Inflammatory macrophage treated with lipopolysaccharide for 4 hours (primary cell): ENCODE results near the gene SIGLEC6.
"Not testable (repeated sequence)": the region's sequence is repeated elsewhere in the genome, so short reads cannot be mapped to it uniquely, and the experiment has no call there.

Source experiments
- DNase-seq: peaks from one replicate; pipeline ENCODE4 v3.0.0-alpha.2; 2020

The SIGLEC6 gene

GRCh38 chr19:51508059-51508733 is 23.3 kb downstream of the SIGLEC6 start:
- peak; percentile 6 for DNase-seq

GRCh38 chr19:51507640-51508058 is 23.8 kb downstream of the SIGLEC6 start:
- peak; percentile 73 for DNase-seq

GRCh38 chr19:51507192-51507591 is 24.3 kb downstream of the SIGLEC6 start:
- peak; percentile 80 for DNase-seq

GRCh38 chr19:51505904-51506303 is 25.6 kb downstream of the SIGLEC6 start:
- DNase-seq: no peak

- no peak for DNase-seq
These were observed 27.6 kb downstream of the SIGLEC6 start for GRCh38 chr19:51503896-51504295.

GRCh38 chr19:51503286-51503817 is 28.1 kb downstream of the SIGLEC6 start:
- DNase-seq: peak; percentile 76

GRCh38 chr19:51501594-51502263 is 29.7 kb downstream of the SIGLEC6 start, which contains the start of gene SIGLEC12:
SIGLEC12 (minus strand) TSS chr19:51501800; CDS start chr19:51501733, 67 bp downstream.
- peak; percentile 87 for DNase-seq

- not testable (repeated sequence) for DNase-seq
These were observed 30.5 kb downstream of the SIGLEC6 start for GRCh38 chr19:51500931-51501330.

- no peak for DNase-seq
These were observed 33.8 kb downstream of the SIGLEC6 start for GRCh38 chr19:51497666-51498065.

- DNase-seq: peak; percentile 63
These were observed 37.7 kb downstream of the SIGLEC6 start for GRCh38 chr19:51493776-51494175.

- DNase-seq: no peak
These were observed 39.9 kb downstream of the SIGLEC6 start for GRCh38 chr19:51491586-51491985.

GRCh38 chr19:51490676-51491075 is 40.8 kb downstream of the SIGLEC6 start:
- DNase-seq: no peak

GRCh38 chr19:51489113-51489512 is 42.4 kb downstream of the SIGLEC6 start:
- DNase-seq: no peak

- DNase-seq: no peak
These were observed 43.0 kb downstream of the SIGLEC6 start for GRCh38 chr19:51488491-51488890.

GRCh38 chr19:51485960-51486660 is 45.4 kb downstream of the SIGLEC6 start:
- no peak for DNase-seq

- no peak for DNase-seq
These were observed 50.9 kb downstream of the SIGLEC6 start for GRCh38 chr19:51480590-51480989.

- no peak for DNase-seq
These were observed 51.7 kb downstream of the SIGLEC6 start for GRCh38 chr19:51479531-51480331.

GRCh38 chr19:51478381-51479234 is 52.9 kb downstream of the SIGLEC6 start, which contains the start of gene CEACAM18:
CEACAM18 (plus strand) TSS chr19:51478539.
- DNase-seq: no peak

- DNase-seq: no peak
These were observed 54.1 kb downstream of the SIGLEC6 start for GRCh38 chr19:51477344-51477743.

- DNase-seq: no peak
These were observed 55.3 kb downstream of the SIGLEC6 start for GRCh38 chr19:51476164-51476563.

GRCh38 chr19:51473009-51473707 is 58.3 kb downstream of the SIGLEC6 start:
- DNase-seq: peak; percentile 78
